Measurements from ENCODE around the gene ATP8A2. TPM values are rescaled to one million over a fixed set of nuclear protein-coding genes. Genes with fewer than 3 reads are reported as not detected.

Gene ATP8A2
- total RNA-seq, 1 donor from 2014 or later: 39.1 TPM

DNA sequence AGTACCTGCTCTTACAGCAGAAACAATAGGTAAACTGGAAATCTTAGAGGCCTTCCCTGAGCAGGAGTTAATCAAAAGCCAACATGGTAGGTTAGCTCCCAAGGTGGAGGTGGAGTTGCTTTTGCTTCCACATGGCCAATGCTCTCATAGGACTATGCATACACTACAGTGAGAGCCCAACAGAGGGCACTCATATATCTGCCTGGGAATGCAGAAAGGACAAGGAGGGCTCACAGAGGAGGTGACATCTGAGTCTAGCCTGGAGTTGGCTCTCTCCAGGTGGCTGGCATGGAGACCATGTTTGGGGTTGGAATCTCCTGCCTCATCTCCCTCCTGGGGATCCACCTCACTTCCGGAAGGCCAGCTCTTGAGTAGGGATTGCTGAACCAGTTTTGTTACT is 34.6 kb downstream of the ATP8A2 start:
- DNase-seq (ENCODE audit: low spot score in 2 of 2, unreplicated experiment in 2 of 2): no peak
- no peak overlapping the region for H3K27ac Mint-ChIP-seq
- H3K4me3 Mint-ChIP-seq: no peak overlapping the region
- peaks cover 14% of the 10 kb centered on the region for H3K36me3 Mint-ChIP-seq
- H3K9me3 Mint-ChIP-seq: peaks cover 12% of the 10 kb centered on the region
- peaks cover 7% of the 10 kb centered on the region for H3K27me3 Mint-ChIP-seq (ENCODE audit: low read depth)
- peaks cover 10% of the 10 kb centered on the region for H3K4me1 Mint-ChIP-seq
- TF ChIP-seq, protein P1, sequence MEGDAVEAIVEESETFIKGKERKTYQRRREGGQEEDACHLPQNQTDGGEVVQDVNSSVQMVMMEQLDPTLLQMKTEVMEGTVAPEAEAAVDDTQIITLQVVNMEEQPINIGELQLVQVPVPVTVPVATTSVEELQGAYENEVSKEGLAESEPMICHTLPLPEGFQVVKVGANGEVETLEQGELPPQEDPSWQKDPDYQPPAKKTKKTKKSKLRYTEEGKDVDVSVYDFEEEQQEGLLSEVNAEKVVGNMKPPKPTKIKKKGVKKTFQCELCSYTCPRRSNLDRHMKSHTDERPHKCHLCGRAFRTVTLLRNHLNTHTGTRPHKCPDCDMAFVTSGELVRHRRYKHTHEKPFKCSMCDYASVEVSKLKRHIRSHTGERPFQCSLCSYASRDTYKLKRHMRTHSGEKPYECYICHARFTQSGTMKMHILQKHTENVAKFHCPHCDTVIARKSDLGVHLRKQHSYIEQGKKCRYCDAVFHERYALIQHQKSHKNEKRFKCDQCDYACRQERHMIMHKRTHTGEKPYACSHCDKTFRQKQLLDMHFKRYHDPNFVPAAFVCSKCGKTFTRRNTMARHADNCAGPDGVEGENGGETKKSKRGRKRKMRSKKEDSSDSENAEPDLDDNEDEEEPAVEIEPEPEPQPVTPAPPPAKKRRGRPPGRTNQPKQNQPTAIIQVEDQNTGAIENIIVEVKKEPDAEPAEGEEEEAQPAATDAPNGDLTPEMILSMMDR (IDR thresholded peaks at IDR 0.05; ENCODE audit: unreplicated experiment): no peak

DNA sequence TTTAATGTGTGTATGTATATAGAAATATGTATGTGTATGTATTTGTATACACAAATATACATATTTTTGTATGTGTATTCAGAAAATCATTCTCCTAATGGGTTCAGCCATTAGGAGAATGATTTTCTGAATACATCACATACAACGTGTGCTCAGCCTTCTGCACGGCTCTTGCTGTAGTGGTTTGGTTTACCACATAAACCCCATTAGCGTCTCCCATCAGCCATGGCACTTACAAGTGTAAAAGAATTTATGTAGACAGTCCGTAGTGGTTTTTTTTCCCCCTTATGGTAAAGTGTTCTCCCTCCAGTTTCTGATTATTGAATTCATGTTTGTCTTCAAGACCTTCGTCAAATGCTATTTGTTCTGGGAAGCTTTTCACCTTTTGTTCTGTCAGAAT is 38.2 kb downstream of the ATP8A2 start:
- TF ChIP-seq, protein P1 (IDR thresholded peaks at IDR 0.05; ENCODE audit: unreplicated experiment): no peak
- no peak overlapping the region for H3K4me3 Mint-ChIP-seq
- no peaks in the 10 kb centered on the region for H3K27me3 Mint-ChIP-seq (ENCODE audit: low read depth)
- no peak for DNase-seq (ENCODE audit: low spot score in 2 of 2, unreplicated experiment in 2 of 2)
- H3K36me3 Mint-ChIP-seq: peaks cover 15% of the 10 kb centered on the region
- peaks cover 19% of the 10 kb centered on the region for H3K9me3 Mint-ChIP-seq
- H3K27ac Mint-ChIP-seq: no peak overlapping the region
- H3K4me1 Mint-ChIP-seq: peaks cover 6% of the 10 kb centered on the region

DNA sequence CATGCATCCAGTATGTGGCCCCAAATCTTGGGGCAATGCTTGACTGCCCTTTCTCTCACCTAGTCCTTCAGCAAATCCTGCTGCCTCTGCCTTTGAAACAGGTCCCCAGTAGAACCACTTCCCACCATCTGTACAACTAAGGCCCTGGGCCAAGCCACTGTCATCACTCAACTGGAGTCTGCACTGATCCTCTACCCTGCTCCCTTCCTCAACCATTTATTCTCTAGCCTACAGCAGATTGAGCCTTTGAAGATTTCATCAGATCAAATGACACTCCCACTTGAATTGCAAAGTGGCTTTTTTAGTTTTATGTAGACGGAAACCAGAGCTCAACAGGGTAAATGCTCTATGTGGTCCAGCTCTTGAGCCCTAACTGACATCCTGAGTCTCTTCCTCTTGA is 43.5 kb downstream of the ATP8A2 start:
- H3K36me3 Mint-ChIP-seq: peaks cover 13% of the 10 kb centered on the region
- no peak overlapping the region for H3K27ac Mint-ChIP-seq

DNA sequence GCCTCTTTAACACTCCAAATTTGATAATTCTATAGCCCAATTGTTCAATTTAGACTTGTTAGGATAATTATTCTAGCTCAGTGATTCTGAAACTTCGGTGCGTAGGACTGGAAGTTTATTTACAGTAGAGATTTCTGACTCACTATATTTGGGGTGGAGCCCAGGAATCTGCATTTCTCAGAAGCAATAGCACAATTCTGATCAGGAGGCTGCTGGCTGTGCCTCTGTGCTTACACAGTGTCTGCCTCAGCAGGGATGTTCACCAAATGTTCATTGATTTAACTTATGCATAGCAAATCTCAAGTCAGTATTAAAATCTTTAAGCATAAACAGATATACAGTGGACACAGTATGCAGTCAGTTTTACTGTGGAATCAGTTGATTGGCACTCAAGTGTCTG is 45.8 kb downstream of the ATP8A2 start:
- Mint-ChIP-seq H3K36me3 (no peaks in the 10 kb centered on the region), H3K27ac (no peak overlapping the region), H3K27me3 (ENCODE audit: low read depth) (peaks cover 20% of the 10 kb centered on the region), H3K4me1 (peaks cover 16% of the 10 kb centered on the region), H3K4me3 (no peak overlapping the region), H3K9me3 (no peaks in the 10 kb centered on the region)
- DNase-seq (ENCODE audit: low spot score in 2 of 2, unreplicated experiment in 2 of 2): no peak
- TF ChIP-seq, protein P1 (IDR thresholded peaks at IDR 0.05; ENCODE audit: unreplicated experiment): no peak

More for the DNA sequence above, 43.5 kb downstream of the ATP8A2 start:
- Mint-ChIP-seq H3K4me1 (peaks cover 16% of the 10 kb centered on the region), H3K27me3 (ENCODE audit: low read depth) (peaks cover 20% of the 10 kb centered on the region), H3K4me3 (no peak overlapping the region), H3K9me3 (peaks cover 16% of the 10 kb centered on the region)
- TF ChIP-seq, protein P1 (IDR thresholded peaks at IDR 0.05; ENCODE audit: unreplicated experiment): no peak
- no peak for DNase-seq (ENCODE audit: low spot score in 2 of 2, unreplicated experiment in 2 of 2)

DNA sequence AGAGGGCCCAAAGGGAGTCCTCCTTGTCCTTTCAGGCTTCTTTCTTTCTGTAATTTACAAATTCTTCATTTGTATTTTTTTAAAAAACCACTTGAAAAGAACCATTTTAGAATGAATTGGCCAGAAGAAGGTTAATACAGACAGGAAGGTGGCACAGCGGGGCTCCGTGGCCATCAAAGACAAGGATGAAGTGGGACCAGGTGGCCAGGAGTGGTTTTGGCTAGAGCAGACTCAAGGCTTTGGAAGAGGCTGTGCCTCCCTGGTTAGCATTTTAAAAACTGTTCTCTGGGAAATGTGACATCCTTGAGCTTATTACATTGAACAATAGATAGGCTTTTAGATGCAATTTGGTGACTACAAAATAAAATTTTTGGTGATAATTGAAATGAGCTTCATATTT is 48.4 kb downstream of the ATP8A2 start:
- TF ChIP-seq, protein P1 (IDR thresholded peaks at IDR 0.05; ENCODE audit: unreplicated experiment): no peak
- Mint-ChIP-seq H3K36me3 (no peaks in the 10 kb centered on the region), H3K4me1 (peaks cover 15% of the 10 kb centered on the region), H3K4me3 (no peak overlapping the region), H3K27me3 (ENCODE audit: low read depth) (peaks cover 20% of the 10 kb centered on the region), H3K27ac (no peak overlapping the region), H3K9me3 (no peaks in the 10 kb centered on the region)
- DNase-seq (ENCODE audit: low spot score in 2 of 2, unreplicated experiment in 2 of 2): no peak

DNA sequence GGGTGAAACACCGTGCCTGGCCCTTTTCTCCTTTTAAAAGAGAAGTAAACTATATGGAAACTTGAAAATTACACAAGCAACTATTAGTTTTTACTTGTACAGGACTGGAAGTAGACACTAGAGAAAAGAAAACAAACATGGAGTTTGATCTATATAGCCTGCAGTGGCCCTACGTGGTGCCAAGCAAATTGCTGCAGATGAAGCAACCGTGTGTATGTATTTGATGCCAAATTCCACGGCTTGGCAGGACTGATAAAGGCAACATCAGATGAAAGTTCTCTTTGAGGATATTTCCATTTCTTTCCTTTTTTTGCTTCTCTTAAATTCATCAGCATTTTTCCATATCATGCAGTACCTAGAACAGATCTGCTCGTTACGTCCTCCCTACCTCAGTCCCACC is 49.8 kb downstream of the ATP8A2 start:
- TF ChIP-seq, protein P1 (IDR thresholded peaks at IDR 0.05; ENCODE audit: unreplicated experiment): no peak

More for the DNA sequence above, 49.8 kb downstream of the ATP8A2 start:
- Mint-ChIP-seq H3K27ac (no peak overlapping the region), H3K36me3 (peaks cover 6% of the 10 kb centered on the region), H3K4me3 (no peak overlapping the region), H3K27me3 (ENCODE audit: low read depth) (peaks cover 20% of the 10 kb centered on the region), H3K4me1 (peaks cover under 1% of the 10 kb centered on the region), H3K9me3 (peaks cover 7% of the 10 kb centered on the region)
- DNase-seq (ENCODE audit: low spot score in 2 of 2, unreplicated experiment in 2 of 2): no peak

Data from mesothelial cell of epicardium (in vitro differentiated cells).